CD4-positive, alpha-beta T cell treated with Interleukin-4 for 1 hour (primary cell): Measurements from ENCODE around the gene TXN2.
"Not testable (repeated sequence)": the region's sequence is repeated elsewhere in the genome, so short reads cannot be mapped to it uniquely, and the experiment has no call there.

ENCODE experiments used
- DNase-seq, 2 donors: peaks; one replicate each; pipeline ENCODE4 v3.0.0-alpha.2; 2020 to 2022

The TXN2 gene

DNA sequence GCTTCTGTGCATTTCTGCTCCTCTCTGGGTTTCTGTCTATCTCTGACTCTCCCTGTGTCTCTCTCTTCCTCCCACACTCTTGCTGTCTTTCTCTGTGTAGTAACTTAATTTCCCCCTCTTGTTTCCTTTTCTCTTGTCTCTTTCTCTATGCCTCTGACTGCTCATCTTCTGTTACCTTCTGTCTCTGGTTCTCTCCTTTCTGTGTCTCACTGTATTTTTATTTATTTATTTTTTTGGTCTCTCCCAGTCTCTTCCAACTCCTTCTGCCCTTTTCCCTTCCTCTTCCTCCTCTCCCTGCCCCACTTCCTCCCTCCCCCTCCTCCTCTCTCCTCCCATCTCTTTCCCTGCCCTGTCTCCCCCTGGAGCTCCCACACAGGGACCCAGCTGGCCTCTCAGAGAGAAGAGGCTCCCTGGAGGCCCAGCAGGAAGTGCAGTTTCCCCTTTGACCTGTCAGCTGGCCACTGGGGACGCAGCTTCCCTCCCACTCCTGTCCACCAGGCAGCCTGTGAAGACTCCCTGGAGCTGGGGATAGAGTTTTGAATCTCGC, 55.4 kb downstream of the TXN2 start:
- DNase-seq = peak in 1 of 2 donors; percentile 21

DNA sequence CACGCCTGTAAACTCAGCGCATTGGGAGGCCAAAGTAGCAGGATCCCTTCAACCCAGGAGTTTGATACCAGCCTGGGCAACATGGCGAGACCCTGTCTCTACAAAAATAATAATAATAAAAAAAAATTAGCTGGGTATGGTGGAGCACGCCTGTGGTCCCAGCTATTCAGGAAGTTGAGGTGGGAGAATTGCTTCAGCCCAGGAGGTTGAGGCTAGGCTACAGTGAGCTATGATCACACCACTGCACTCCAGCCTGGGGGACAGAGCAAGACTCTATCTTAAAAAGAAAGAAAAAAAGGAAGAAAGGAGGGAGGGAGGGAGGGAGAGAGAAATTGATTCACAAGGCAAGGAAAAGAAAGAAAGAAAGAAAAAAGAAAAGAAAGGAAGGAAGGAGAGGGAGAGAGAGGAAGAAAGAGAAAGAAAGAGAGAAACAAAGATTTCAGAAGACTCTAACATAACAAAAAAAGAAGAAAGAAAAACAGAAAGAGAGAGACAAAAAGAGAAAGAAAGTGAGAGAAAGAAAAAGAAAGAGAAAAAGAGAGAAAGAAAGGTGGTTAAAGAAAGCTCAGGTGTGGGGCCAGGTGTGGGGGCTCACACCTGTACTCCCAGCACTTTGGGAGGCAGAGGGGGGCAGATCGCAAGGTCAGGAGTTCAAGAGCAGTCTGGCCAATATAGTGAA, 56.4 kb downstream of the TXN2 start:
- DNase-seq = no peak

DNA sequence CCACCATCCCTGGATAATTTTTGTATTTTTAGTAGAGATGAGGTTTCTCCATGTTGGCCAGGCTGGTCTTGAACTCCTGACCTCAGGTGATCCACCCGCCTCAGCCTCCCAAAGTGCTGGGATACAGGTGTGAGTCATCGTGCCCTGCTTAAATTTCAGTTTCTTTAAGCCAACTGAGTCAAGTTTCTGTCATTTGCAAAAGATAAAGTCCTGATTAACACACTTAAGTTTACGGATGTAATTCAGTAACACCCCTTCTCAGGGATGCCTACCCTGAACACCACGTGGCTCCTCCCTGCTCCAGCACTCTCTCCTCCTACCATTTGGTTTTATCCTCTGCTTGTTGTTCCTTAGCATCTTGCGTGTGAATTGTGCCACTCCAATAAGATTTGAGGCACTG, 57.0 kb downstream of the TXN2 start:
- not testable (repeated sequence) for DNase-seq

DNA sequence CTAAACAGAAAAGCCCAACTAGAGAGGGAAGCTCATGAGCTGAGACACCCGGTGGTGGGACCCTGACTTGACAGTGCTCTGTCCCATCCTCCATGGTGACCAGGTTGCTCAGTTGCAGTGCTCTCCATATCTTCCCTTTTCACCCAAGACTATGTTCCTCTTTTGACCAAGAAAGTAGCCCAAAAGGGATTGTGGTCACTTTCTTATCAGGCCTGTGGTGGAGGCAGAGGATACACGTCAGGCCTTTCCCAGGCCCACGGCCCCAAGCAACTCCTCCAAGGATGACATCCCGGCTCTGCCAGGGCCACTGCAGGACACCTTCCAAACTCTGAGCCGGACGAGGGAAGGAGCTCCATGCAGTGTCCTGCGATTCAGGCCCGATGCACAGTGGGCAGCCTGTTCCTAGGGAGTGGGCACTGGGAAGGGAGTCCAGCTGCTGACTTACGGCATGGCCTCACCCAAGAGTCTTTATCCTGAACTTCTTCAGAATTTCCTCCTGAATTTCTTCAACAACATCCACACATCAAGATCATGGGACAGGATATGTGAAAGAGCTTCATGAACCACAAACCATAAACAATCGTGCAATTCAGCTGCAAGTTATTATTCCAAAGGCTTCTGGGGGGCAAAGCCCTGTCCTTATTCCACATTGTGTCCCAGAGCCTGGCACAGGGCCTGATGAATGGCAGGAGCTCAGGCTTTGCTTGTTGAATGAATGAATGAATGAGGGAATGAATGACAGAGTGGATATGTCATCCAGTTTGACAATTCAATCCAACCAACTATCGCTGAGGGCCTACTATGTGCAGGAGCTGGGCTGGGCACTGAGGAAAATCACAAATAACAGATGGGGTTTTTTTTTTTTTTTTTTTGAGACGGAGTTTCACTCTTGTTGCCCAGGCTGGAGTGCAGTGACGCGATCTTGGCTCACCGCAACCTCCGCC, 57.7 kb downstream of the TXN2 start:
- DNase-seq = no peak

DNA sequence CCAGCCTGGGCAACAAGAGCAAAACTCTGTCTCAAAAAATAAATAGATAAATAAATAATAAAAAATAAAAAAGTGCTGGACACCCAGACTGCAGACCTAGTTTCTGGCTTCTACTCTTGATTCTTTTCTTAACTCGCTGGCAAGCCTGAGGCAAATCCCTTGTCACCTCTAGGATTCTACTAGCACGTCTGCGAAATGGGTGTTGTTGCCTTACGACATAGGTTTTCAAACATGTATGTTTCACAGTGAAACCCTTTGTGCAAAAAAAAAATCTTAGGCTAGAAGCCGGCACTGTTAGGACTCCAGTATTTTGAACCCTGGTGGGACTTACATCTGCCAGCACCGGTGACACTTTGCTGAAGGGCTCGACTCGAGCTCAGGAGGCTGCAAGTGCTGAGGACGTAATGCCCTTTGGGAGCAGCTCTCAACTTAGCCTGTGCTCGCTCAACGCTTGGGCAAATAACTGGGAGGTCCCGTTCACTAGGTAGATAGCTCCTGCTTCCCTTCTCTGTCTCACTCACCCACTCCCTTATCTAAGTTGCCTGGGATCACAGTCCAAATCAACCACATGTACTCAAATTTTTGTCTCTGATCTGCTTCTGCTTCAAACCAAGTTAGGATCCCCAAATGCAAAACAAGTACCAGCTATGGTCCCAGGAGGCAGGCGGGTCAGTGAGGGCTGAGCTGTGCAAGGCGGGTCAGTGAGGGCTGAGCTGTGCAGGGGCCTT, 59.0 kb downstream of the TXN2 start:
- DNase-seq = no peak

DNA sequence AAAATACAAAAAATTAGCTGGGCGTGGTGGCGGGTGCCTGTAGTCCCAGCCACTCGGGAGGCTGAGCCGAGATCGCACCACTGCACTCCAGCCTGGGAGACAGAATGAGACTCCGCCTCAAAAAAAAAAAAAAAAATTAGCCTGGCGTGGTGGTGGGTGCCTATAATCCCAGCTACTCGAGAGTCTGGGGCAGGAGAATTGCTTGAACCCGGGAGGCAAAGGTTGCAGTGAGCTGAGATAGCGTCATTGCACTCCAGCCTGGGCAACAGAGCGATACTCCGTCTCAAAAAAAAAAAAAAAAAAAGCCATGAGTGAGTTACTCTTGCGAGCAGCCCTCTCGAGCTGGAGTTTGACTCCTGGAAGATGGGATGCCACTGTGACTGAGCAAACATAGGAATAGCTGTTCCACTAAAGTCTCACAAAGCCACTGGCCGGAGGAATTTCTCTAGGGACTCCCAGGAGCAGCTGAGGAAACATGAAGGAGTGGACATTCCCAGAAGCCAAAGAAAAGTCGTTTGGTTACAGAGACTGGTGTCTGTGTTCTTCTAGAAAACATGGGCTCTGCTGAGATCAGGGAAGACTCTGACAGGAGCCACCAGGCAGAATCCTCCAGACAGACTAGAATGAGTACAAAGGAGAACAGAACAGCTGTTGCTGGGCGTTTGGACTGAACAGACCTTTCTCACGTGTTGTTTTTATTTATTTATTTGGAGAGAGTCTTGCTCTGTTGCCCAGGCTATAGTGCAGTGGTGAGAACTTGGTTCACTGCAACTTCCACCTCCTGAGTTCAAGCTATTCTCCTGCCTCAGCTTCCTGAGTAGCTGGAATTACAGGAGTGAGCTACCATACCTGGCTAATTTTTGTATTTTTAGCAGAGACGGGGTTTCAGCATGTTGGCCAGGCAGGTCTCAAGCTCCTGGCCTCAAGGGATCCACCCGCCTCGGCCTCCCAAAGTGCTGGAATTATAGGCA, 61.2 kb downstream of the TXN2 start:
- DNase-seq = no peak

DNA sequence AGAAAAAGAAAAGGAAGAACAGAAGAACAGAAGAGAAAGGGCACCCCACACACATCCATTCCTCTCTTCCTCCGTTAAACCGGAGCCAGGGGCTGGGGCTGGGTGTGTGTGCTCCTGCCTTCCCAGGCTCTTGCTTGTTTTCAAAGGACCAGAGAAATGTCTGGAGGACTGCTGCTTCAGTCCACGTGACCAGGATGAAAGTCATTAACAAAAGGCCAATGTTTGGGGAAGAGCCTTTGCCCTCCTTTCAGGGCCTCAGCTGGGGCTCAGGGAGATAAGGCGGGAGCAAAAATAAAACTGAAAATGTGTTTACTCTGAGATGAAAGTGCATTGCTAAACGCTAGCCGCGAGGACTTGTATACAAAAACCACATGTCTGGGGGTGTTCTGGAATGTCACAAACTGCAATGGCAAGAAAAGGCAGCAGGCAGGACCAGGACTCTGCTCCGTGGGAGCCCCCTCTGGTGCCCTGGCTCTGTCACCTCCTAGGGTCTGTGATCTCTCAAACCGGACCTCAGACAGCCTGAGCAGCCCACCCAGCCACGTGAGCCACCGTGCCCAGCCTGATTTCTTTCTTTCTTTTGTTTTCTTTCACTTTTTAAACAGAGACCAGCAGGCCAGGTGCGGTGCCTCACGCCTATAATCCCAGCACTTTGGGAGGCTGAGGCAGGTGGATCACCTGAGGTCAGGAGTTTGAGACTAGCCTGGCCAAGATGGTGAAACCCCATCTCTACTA, 62.1 kb downstream of the TXN2 start:
- peak; percentile 18 to 30 for DNase-seq

DNA sequence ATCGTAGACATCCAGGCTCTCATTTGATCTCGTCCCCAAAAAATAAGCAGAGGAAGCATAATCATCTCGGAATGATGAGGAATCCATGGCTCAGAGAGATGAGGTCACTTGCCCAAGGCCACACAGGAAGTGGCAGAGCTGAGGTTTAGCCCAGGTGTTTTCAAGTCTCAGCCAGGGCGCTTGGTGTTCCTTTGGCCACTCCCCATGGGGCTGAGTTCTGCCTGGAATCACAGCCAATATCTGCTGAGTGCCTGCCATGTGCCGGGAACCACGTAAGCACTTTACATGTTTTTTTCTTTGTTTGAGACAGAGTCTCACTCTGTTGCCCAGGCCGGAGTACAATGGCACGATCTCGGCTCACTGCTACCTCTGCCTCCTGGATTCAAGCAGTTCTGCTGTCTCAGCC, 64.2 kb downstream of the TXN2 start:
- no peak for DNase-seq
